A549 (cell line): ENCODE measurements around the gene GRHL1.

ENCODE experiments used
- CEBPB ChIP-seq, 2 experiments: fragments of >200 bp in 1 of 2; sonication (Bioruptor Twin) in 1 of 2; formaldehyde crosslinking in 1 of 2; IDR thresholded peaks; 2 replicates each; pipeline ENCODE4 v1.6.1; 2012 to 2016
- CTCF ChIP-seq: fragments of >200 bp; sonication (Bioruptor Twin); formaldehyde crosslinking; IDR thresholded peaks from 3 replicates; pipeline ENCODE4 v1.5.1; 2016
- EP300 ChIP-seq, 2 experiments: fragments of >200 bp; sonication (Bioruptor Twin); formaldehyde crosslinking; IDR thresholded peaks; 2 replicates in 1 of 2; 3 replicates in 1 of 2; pipeline ENCODE4 v1.6.1; 2016 to 2017
- ESRRA ChIP-seq: fragments of 150-350 bp; IDR thresholded peaks from 2 replicates; pipeline ENCODE4 v1.6.1; 2014; ENCODE audit warnings: mild to moderate bottlenecking, low read length, borderline replicate concordance
- HOXA7 ChIP-seq: fragments of 250-450 bp; sonication (Bioruptor Pico); IDR thresholded peaks from 2 replicates; pipeline ENCODE4 v1.5.0; 2020; ENCODE audit warnings: mild to moderate bottlenecking, moderate library complexity
- KDM1A ChIP-seq: fragments of 200-600 bp; sonication (generic); IDR thresholded peaks from 2 replicates; pipeline ENCODE4 v1.6.1; 2016; ENCODE audit warnings: low read depth, mild to moderate bottlenecking
- MAFK ChIP-seq: fragments of 450-650 bp; IDR thresholded peaks from 2 replicates; pipeline ENCODE4 v1.6.1; 2014; ENCODE audit not compliant: partially characterized antibody
- MYC ChIP-seq: IDR thresholded peaks from 2 replicates; pipeline ENCODE4 v1.6.1; 2012; ENCODE audit warnings: mild to moderate bottlenecking, inconsistent platforms, low read length, improper control_type of control experiment, borderline replicate concordance
- POLR2A ChIP-seq: IDR thresholded peaks from 2 replicates; pipeline ENCODE4 v1.6.1; 2012; ENCODE audit warnings: mild to moderate bottlenecking, low read length
- RAD21 ChIP-seq, 2 experiments: fragments of >200 bp in 1 of 2; sonication (Bioruptor Twin) in 1 of 2; formaldehyde crosslinking in 1 of 2; IDR thresholded peaks in 1 of 2; conservative IDR thresholded peaks in 1 of 2; 2 replicates in 1 of 2; 3 replicates in 1 of 2; pipeline ENCODE4 v1.6.1; 2012 to 2018; ENCODE audit warnings: inconsistent platforms in 1 of 2
- REST ChIP-seq: fragments of 200-600 bp; sonication (generic); IDR thresholded peaks from 2 replicates; pipeline ENCODE4 v1.6.1; 2016; ENCODE audit warnings: antibody characterized with exemption, mild to moderate bottlenecking, moderate library complexity
- TF ChIP-seq, protein P1 (sequence below): fragments of 250-450 bp; sonication (Bioruptor Pico); IDR thresholded peaks from 2 replicates; pipeline ENCODE4 v1.5.0; 2021; ENCODE audit warnings: mild to moderate bottlenecking, moderate library complexity, borderline replicate concordance
- TF ChIP-seq, protein P2 (sequence below): IDR thresholded peaks from 2 replicates; pipeline ENCODE4 v1.6.1; 2012

DNA sequence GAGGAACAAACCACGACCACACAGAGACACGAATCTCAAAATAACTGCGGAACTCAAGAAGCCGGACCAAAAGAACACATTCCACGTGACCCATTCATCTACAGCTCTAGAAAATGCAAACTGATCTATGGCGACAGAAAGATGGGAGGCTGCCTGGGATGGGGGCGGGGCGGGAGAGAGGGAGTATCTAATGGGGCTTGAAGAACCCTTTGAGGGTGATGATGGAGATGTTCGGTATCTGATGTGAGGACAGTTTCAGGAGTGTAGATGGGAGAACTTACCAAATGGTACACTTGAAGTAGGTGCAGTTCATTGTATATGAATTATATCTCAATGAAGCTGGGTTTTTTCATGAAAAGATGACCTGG lies 57.3 kb downstream of the GRHL1 start:
- no peak for TF ChIP-seq EP300 (IDR thresholded peaks at IDR 0.05)
- TF ChIP-seq RAD21 (conservative IDR thresholded peaks at IDR 0.05 in 1 of 2, IDR thresholded peaks at IDR 0.05 in 1 of 2) = no peak
- no peak for TF ChIP-seq HOXA7
- TF ChIP-seq POLR2A = no peak
- TF ChIP-seq CTCF = no peak
- no peak for TF ChIP-seq CEBPB (IDR thresholded peaks at IDR 0.05)
- TF ChIP-seq, protein P1, sequence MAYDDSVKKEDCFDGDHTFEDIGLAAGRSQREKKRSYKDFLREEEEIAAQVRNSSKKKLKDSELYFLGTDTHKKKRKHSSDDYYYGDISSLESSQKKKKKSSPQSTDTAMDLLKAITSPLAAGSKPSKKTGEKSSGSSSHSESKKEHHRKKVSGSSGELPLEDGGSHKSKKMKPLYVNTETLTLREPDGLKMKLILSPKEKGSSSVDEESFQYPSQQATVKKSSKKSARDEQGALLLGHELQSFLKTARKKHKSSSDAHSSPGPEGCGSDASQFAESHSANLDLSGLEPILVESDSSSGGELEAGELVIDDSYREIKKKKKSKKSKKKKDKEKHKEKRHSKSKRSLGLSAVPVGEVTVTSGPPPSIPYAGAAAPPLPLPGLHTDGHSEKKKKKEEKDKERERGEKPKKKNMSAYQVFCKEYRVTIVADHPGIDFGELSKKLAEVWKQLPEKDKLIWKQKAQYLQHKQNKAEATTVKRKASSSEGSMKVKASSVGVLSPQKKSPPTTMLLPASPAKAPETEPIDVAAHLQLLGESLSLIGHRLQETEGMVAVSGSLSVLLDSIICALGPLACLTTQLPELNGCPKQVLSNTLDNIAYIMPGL (CRISPR knock-in tag) = no peak
- no peak for TF ChIP-seq REST
- TF ChIP-seq MYC = no peak
- no peak for TF ChIP-seq KDM1A
- TF ChIP-seq MAFK = no peak
- TF ChIP-seq ESRRA = no peak
- TF ChIP-seq, protein P2, sequence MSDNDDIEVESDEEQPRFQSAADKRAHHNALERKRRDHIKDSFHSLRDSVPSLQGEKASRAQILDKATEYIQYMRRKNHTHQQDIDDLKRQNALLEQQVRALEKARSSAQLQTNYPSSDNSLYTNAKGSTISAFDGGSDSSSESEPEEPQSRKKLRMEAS = no peak
